Iris pigment epithelial cell (primary cell): ENCODE data around the gene PPP1R9B.
A peak's percentile ranks its signal among the peaks of the same experiment; 100 is the strongest.

Experiments used
- DNase-seq: peaks from one replicate; pipeline ENCODE4 v3.0.0-alpha.2; 2011; ENCODE audit warnings: low read depth

Gene PPP1R9B

GRCh38 chr17:50088952-50089825 is 61.3 kb downstream of the PPP1R9B start:
- no peak for DNase-seq

- no peak for DNase-seq
Observed at GRCh38 chr17:50087912-50088405, 62.5 kb downstream of the PPP1R9B start.

GRCh38 chr17:50087246-50087911 is 63.1 kb downstream of the PPP1R9B start:
- DNase-seq, result peak; percentile 57
